Measurements from ENCODE around the gene HAUS3. TPM values are rescaled to one million over a fixed set of nuclear protein-coding genes. Genes with fewer than 3 reads are reported as not detected.

HAUS3 gene
- polyA plus RNA-seq, 3 donors: 4.4 to 5.5 (median 5.0) TPM

DNA sequence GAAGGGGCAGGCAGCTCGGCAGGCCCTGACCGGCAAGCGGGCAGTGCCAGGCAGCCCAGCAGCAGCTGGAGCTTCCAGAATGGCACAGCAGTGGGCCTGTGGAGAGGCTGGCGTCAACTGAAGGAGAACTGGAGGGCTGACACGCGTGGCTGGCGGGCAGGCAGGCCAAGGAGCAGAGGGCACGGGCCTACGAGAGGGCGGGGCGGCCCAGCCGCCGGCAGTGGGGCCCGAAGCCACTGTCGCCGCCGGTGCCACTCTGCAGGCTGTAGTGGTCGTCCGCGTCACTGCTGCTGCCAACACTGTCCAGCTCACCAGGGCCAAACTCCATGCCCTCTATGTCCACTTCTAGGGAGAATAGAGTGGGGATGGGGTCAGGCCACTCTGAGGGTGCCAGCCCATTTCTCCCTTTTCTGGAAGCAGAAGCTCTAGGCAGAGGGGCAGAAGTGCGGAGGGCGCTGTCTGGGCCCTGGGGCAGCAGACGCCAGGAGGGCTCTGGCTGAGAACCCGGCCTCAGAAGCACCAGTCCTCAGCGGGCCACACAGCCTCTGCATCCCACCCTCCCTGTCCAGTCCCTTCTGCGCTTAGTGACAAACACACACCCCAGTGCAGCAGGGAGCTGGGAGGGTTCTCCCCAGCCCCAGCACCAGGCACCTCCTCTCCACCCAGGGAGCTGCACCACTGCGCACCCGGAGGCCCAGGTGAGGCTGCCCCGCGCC, 8.6 kb upstream of the HAUS3 start:
- no peak overlapping the region for H3K27ac ChIP-seq (ENCODE audit: low read depth in 1 of 2, low read length in 2 of 2)
- TF ChIP-seq CTCF (IDR thresholded peaks at IDR 0.05): no peak
- Mint-ChIP-seq H3K4me1 (peaks cover under 1% of the 10 kb centered on the region), H3K27ac (no peak overlapping the region), H3K27me3 (ENCODE audit: low read depth in 3 of 3) (no peaks in the 10 kb centered on the region), H3K4me3 (no peak overlapping the region), H3K36me3 (peaks cover 46 to 70% of the 10 kb centered on the region in 2 donors), H3K9me3 (no peaks in the 10 kb centered on the region)
- H3K4me2 ChIP-seq (replicated peaks; ENCODE audit: extremely low read depth, low read length, poor library complexity, severe bottlenecking): no peak overlapping the region
- WGBS (ENCODE audit: insufficient coverage): 96% methylated on average over 19 of the region's 30 CpGs
- intact Hi-C loops (cut with micrococcal nuclease): no loop called here
- no peaks in the 10 kb centered on the region for H3K9me3 ChIP-seq (replicated peaks in 1 of 2; ENCODE audit: control insufficient read depth in 1 of 2, insufficient read depth in 1 of 2, low read length in 2 of 2)
- H3K79me2 ChIP-seq (ENCODE audit: insufficient read depth, low read length): no peaks in the 10 kb centered on the region
- no peak overlapping the region for H2AFZ ChIP-seq (ENCODE audit: insufficient read depth, low read depth, low read length, poor library complexity, severe bottlenecking)
- peaks cover 61 to 72% of the 10 kb centered on the region in 2 donors for H3K36me3 ChIP-seq (replicated peaks in 1 of 2; ENCODE audit: control insufficient read depth in 1 of 2, insufficient read depth in 2 of 2, low read length in 2 of 2)
- peaks cover 0 to 1% of the 10 kb centered on the region in 2 donors for H3K4me1 ChIP-seq (ENCODE audit: control insufficient read depth in 1 of 2, insufficient read depth in 2 of 2, low read length in 2 of 2)
- no peak overlapping the region for H3K4me3 ChIP-seq (replicated peaks in 1 of 3; ENCODE audit: low read depth in 2 of 3, low read length in 3 of 3)
- peaks cover 50% of the 10 kb centered on the region for H4K20me1 ChIP-seq (ENCODE audit: insufficient read depth, low read length)
- peak in 1 of 3 donors; percentile 2 for DNase-seq
- no peaks in the 10 kb centered on the region for H3K27me3 ChIP-seq (ENCODE audit: control insufficient read depth in 2 of 2, insufficient read depth in 2 of 2, low read length in 2 of 2)
- H3K9ac ChIP-seq (ENCODE audit: insufficient read depth, low read length, poor library complexity, severe bottlenecking): no peak overlapping the region

DNA sequence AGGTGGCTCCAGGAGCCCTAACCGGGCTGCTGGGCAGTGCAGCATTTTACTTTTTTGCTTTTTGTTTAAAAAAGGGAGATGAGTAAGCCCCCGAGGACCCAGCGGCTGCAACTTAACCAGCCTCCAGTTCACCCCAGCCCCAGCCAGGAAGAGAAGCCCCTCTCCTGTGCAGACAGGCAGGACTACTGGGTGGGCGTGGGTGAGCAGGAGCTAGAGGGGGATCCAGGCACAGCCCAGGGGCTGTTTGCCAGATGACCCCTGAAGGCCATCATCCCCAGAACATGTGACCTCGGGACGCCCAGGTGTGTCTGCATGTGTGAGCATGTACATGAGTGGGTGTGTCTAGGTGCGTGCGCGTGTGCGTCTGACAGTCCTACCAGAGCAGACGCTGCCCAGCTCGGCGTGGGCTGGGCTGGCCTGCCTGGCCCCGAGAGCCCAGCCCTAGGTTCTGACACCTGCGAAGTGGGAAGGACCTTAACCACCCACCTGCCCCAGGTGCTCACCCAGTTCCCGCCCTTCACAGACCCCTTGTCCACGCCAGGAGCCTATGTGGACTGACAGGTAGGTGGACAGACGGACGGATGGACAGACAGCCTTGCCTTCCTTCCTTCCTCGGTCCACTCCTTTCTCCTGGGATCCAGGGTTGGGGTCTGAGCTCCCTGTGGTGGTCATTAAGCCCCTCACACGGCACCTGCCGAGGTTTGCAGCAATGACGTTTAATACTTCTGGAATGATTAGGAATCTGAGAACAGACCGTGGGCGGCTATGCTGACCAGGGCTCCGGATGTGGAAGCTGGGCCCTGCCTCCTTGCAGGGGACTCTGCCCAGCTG, 7.8 kb upstream of the HAUS3 start:
- no peaks in the 10 kb centered on the region for H3K27me3 Mint-ChIP-seq (ENCODE audit: low read depth in 3 of 3)

More for the DNA sequence above, 7.8 kb upstream of the HAUS3 start:
- H3K9me3 ChIP-seq (replicated peaks in 1 of 2; ENCODE audit: control insufficient read depth in 1 of 2, insufficient read depth in 1 of 2, low read length in 2 of 2): no peaks in the 10 kb centered on the region
- DNase-seq: no peak
- H3K4me1 Mint-ChIP-seq: peaks cover 8% of the 10 kb centered on the region
- H3K27me3 ChIP-seq (ENCODE audit: control insufficient read depth in 2 of 2, insufficient read depth in 2 of 2, low read length in 2 of 2): no peaks in the 10 kb centered on the region
- 97% methylated on average over 17 of the region's 26 CpGs for WGBS (ENCODE audit: insufficient coverage)
- peaks cover 40 to 65% of the 10 kb centered on the region in 2 donors for H3K36me3 Mint-ChIP-seq
- no peak overlapping the region for H3K4me2 ChIP-seq (replicated peaks; ENCODE audit: extremely low read depth, low read length, poor library complexity, severe bottlenecking)
- H2AFZ ChIP-seq (ENCODE audit: insufficient read depth, low read depth, low read length, poor library complexity, severe bottlenecking): no peak overlapping the region
- no peaks in the 10 kb centered on the region for H3K9me3 Mint-ChIP-seq
- no peak for TF ChIP-seq CTCF (IDR thresholded peaks at IDR 0.05)
- H3K4me3 ChIP-seq (replicated peaks in 1 of 3; ENCODE audit: low read depth in 2 of 3, low read length in 3 of 3): no peak overlapping the region
- intact Hi-C loops (cut with micrococcal nuclease): loop anchor here in 1 of 2 donors (10.0 kb wide), 1 partner anchor 675 kb away; no protein-coding TSS in a partner anchor
- peaks cover 2 to 6% of the 10 kb centered on the region in 2 donors for H3K4me1 ChIP-seq (ENCODE audit: control insufficient read depth in 1 of 2, insufficient read depth in 2 of 2, low read length in 2 of 2)
- no peak overlapping the region for H3K27ac ChIP-seq (ENCODE audit: low read depth in 1 of 2, low read length in 2 of 2)
- H4K20me1 ChIP-seq (ENCODE audit: insufficient read depth, low read length): peaks cover 43% of the 10 kb centered on the region
- no peak overlapping the region for H3K9ac ChIP-seq (ENCODE audit: insufficient read depth, low read length, poor library complexity, severe bottlenecking)
- H3K4me3 Mint-ChIP-seq: no peak overlapping the region
- no peaks in the 10 kb centered on the region for H3K79me2 ChIP-seq (ENCODE audit: insufficient read depth, low read length)
- H3K36me3 ChIP-seq (replicated peaks in 1 of 2; ENCODE audit: control insufficient read depth in 1 of 2, insufficient read depth in 2 of 2, low read length in 2 of 2): peaks cover 55 to 65% of the 10 kb centered on the region in 2 donors
- H3K27ac Mint-ChIP-seq: no peak overlapping the region
